22Rv1 (cell line): ENCODE data around the gene MYCBPAP.

ENCODE experiments used
- ZFX ChIP-seq: fragments of 450-650 bp; IDR thresholded peaks from 2 replicates; pipeline ENCODE4 v1.6.1; 2017; ENCODE audit warnings: antibody characterized with exemption, borderline replicate concordance
- TF ChIP-seq, protein P1 (sequence below): fragments of 450-650 bp; IDR thresholded peaks from 2 replicates; pipeline ENCODE4 v1.5.1; 2017; ENCODE audit warnings: mild to moderate bottlenecking

DNA sequence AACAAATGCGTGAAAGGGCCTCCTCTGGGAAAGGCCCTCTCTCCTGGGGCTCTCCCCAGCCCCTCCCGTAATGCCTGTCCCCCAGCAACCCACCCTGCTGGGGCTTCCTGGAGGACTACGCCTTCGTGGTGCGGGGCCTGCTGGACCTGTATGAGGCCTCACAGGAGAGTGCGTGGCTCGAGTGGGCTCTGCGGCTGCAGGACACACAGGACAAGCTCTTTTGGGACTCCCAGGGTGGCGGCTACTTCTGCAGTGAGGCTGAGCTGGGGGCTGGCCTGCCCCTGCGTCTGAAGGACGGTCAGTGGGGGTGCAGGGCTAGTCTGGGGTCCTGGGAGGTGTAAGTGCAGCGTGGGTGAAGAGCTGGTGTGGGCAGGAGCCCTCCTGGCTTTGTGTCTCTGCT lies 43.6 kb downstream of the MYCBPAP start:
- TF ChIP-seq, protein P1, sequence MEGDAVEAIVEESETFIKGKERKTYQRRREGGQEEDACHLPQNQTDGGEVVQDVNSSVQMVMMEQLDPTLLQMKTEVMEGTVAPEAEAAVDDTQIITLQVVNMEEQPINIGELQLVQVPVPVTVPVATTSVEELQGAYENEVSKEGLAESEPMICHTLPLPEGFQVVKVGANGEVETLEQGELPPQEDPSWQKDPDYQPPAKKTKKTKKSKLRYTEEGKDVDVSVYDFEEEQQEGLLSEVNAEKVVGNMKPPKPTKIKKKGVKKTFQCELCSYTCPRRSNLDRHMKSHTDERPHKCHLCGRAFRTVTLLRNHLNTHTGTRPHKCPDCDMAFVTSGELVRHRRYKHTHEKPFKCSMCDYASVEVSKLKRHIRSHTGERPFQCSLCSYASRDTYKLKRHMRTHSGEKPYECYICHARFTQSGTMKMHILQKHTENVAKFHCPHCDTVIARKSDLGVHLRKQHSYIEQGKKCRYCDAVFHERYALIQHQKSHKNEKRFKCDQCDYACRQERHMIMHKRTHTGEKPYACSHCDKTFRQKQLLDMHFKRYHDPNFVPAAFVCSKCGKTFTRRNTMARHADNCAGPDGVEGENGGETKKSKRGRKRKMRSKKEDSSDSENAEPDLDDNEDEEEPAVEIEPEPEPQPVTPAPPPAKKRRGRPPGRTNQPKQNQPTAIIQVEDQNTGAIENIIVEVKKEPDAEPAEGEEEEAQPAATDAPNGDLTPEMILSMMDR = no peak
- no peak for TF ChIP-seq ZFX
